Measurements from ENCODE around the gene RXFP4. TPM values are rescaled to one million over a fixed set of nuclear protein-coding genes. Genes with fewer than 3 reads are reported as not detected.

RXFP4 gene
- total and polyA plus RNA-seq, 2 of the 13 experiments (the other 11 are each of a cell fraction or from before 2014, with no cell fraction given), result 0.38 to 1.4 TPM

DNA sequence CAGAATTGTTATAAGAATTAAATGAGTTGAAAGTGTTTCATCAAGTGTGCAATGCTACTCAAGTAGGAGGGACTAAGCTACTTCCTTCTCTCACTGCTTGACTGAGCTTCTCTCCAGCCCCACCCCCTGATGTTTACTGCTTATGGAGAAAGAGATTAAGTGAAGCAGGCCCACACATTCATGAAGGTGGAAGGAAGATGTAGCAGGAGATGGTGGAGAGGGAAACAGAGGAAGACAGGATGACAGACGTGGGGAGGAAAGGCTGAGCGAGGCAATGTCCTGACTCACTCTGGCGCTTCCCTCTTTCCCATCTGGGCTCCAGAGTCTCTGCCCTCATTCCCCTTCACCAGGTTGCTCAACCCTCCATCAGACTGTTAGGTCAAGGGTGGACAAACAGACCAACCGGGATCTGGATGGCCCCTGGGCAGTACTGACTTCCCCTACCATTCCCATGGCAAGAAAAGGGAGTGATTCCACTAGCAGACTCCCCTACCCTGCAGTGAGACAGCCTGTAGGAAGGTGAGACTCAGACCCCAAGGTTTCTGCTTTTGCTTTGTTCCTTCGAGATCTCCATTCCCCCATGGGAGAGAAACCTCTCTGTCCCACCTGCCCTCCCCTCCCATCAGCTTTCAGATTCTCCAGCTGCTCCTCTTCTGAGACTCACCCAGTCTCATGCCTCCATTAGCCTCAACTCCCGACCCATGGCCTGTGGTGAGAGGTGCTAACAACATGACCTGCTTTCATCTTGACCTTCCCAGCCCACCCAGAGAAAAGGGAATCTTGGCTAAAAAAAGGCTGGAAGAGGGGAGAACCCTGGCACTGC lies 40.0 kb downstream of the RXFP4 start (continued):
- TF ChIP-seq KLF15 (CRISPR knock-in tag; IDR thresholded peaks at IDR 0.05; ENCODE audit: borderline replicate concordance), result no peak
- TF ChIP-seq NR2F6 (IDR thresholded peaks at IDR 0.05), result peak; percentile 59
- peak; percentile 57; the same call in 1 of the 2 replicates for TF ChIP-seq NR2F6 (CRISPR knock-in tag; IDR thresholded peaks at IDR 0.05)
- TF ChIP-seq MLLT10 (CRISPR knock-in tag; IDR thresholded peaks at IDR 0.05), result no peak
- TF ChIP-seq, protein P1, sequence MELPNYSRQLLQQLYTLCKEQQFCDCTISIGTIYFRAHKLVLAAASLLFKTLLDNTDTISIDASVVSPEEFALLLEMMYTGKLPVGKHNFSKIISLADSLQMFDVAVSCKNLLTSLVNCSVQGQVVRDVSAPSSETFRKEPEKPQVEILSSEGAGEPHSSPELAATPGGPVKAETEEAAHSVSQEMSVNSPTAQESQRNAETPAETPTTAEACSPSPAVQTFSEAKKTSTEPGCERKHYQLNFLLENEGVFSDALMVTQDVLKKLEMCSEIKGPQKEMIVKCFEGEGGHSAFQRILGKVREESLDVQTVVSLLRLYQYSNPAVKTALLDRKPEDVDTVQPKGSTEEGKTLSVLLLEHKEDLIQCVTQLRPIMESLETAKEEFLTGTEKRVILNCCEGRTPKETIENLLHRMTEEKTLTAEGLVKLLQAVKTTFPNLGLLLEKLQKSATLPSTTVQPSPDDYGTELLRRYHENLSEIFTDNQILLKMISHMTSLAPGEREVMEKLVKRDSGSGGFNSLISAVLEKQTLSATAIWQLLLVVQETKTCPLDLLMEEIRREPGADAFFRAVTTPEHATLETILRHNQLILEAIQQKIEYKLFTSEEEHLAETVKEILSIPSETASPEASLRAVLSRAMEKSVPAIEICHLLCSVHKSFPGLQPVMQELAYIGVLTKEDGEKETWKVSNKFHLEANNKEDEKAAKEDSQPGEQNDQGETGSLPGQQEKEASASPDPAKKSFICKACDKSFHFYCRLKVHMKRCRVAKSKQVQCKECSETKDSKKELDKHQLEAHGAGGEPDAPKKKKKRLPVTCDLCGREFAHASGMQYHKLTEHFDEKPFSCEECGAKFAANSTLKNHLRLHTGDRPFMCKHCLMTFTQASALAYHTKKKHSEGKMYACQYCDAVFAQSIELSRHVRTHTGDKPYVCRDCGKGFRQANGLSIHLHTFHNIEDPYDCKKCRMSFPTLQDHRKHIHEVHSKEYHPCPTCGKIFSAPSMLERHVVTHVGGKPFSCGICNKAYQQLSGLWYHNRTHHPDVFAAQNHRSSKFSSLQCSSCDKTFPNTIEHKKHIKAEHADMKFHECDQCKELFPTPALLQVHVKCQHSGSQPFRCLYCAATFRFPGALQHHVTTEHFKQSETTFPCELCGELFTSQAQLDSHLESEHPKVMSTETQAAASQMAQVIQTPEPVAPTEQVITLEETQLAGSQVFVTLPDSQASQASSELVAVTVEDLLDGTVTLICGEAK (IDR thresholded peaks at IDR 0.05), result no peak
- TF ChIP-seq, protein P1 (CRISPR knock-in tag; IDR thresholded peaks at IDR 0.05), result no peak
- TF ChIP-seq SOX6 (IDR thresholded peaks at IDR 0.05), result no peak
- peak; percentile 9; the same call in 1 of the 2 replicates for TF ChIP-seq SOX6 (CRISPR knock-in tag; IDR thresholded peaks at IDR 0.05)
- TF ChIP-seq HMGA1 (CRISPR knock-in tag; conservative IDR thresholded peaks at IDR 0.05), result no peak
- TF ChIP-seq, protein P2, sequence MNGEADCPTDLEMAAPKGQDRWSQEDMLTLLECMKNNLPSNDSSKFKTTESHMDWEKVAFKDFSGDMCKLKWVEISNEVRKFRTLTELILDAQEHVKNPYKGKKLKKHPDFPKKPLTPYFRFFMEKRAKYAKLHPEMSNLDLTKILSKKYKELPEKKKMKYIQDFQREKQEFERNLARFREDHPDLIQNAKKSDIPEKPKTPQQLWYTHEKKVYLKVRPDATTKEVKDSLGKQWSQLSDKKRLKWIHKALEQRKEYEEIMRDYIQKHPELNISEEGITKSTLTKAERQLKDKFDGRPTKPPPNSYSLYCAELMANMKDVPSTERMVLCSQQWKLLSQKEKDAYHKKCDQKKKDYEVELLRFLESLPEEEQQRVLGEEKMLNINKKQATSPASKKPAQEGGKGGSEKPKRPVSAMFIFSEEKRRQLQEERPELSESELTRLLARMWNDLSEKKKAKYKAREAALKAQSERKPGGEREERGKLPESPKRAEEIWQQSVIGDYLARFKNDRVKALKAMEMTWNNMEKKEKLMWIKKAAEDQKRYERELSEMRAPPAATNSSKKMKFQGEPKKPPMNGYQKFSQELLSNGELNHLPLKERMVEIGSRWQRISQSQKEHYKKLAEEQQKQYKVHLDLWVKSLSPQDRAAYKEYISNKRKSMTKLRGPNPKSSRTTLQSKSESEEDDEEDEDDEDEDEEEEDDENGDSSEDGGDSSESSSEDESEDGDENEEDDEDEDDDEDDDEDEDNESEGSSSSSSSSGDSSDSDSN (CRISPR knock-in tag; IDR thresholded peaks at IDR 0.05), result peak; percentile 46; the same call in 1 of the 2 replicates
- 0 out of 2 replicates have a peak, but pooled peaks have one; percentile 69 for TF ChIP-seq ZNF44 (CRISPR knock-in tag; IDR thresholded peaks at IDR 0.05)
- 0 out of 2 replicates have a peak, but pooled peaks have one; percentile 19 for TF ChIP-seq ZFX (CRISPR knock-in tag; IDR thresholded peaks at IDR 0.05; ENCODE audit: low read depth)
- TF ChIP-seq ZNF382 (CRISPR knock-in tag; IDR thresholded peaks at IDR 0.05; ENCODE audit: borderline replicate concordance), result no peak
- TF ChIP-seq, protein P3, sequence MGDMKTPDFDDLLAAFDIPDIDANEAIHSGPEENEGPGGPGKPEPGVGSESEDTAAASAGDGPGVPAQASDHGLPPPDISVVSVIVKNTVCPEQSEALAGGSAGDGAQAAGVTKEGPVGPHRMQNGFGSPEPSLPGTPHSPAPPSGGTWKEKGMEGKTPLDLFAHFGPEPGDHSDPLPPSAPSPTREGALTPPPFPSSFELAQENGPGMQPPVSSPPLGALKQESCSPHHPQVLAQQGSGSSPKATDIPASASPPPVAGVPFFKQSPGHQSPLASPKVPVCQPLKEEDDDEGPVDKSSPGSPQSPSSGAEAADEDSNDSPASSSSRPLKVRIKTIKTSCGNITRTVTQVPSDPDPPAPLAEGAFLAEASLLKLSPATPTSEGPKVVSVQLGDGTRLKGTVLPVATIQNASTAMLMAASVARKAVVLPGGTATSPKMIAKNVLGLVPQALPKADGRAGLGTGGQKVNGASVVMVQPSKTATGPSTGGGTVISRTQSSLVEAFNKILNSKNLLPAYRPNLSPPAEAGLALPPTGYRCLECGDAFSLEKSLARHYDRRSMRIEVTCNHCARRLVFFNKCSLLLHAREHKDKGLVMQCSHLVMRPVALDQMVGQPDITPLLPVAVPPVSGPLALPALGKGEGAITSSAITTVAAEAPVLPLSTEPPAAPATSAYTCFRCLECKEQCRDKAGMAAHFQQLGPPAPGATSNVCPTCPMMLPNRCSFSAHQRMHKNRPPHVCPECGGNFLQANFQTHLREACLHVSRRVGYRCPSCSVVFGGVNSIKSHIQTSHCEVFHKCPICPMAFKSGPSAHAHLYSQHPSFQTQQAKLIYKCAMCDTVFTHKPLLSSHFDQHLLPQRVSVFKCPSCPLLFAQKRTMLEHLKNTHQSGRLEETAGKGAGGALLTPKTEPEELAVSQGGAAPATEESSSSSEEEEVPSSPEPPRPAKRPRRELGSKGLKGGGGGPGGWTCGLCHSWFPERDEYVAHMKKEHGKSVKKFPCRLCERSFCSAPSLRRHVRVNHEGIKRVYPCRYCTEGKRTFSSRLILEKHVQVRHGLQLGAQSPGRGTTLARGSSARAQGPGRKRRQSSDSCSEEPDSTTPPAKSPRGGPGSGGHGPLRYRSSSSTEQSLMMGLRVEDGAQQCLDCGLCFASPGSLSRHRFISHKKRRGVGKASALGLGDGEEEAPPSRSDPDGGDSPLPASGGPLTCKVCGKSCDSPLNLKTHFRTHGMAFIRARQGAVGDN (CRISPR knock-in tag; IDR thresholded peaks at IDR 0.05), result peak; percentile 27; the same call in 1 of the 2 replicates

Data from HepG2 (cell line).